Neural cell (in vitro differentiated cells): Measurements from ENCODE around the gene RAMP2. TPM values are rescaled to one million over a fixed set of nuclear protein-coding genes. Genes with fewer than 3 reads are reported as not detected.

Experiments used
- H2AFZ ChIP-seq: fragments of 200-600, 300-800 bp; sonication (generic), shearing (Covaris generic); 2 replicates; pipeline ENCODE4 v1.6.0; 2014; ENCODE audit warnings: low read depth, mild to moderate bottlenecking, antibody characterized with exemption, low read length, moderate library complexity
- H3F3A ChIP-seq: fragments of 200-600 bp; shearing (Covaris generic); 2 replicates; pipeline ENCODE4 v1.6.1; 2016; ENCODE audit warnings: mild to moderate bottlenecking, moderate library complexity, mixed read lengths, antibody characterized with exemption, low read length; ENCODE audit not compliant: insufficient read depth, poor library complexity, severe bottlenecking
- H3K27ac ChIP-seq: fragments of 200-600, 300-800 bp; sonication (generic), shearing (Covaris generic); 2 replicates; pipeline ENCODE4 v1.5.1; 2014; ENCODE audit warnings: mild to moderate bottlenecking, low read length, moderate library complexity
- H3K27me3 ChIP-seq: fragments of 300-800, 200-600 bp; sonication (generic), shearing (Covaris generic); 2 replicates; pipeline ENCODE4 v1.6.0; 2014; ENCODE audit warnings: mild to moderate bottlenecking, low read depth, low read length, moderate library complexity; ENCODE audit not compliant: insufficient read depth
- H3K36me3 ChIP-seq: fragments of 300-800, 200-600 bp; sonication (generic), shearing (Covaris generic); 2 replicates; pipeline ENCODE4 v1.5.1; 2014; ENCODE audit warnings: mild to moderate bottlenecking, antibody characterized with exemption, low read length, moderate library complexity; ENCODE audit not compliant: insufficient read depth
- H3K4me2 ChIP-seq: fragments of 300-800, 200-600 bp; sonication (generic), shearing (Covaris generic); 2 replicates; pipeline ENCODE4 v1.6.0; 2014; ENCODE audit warnings: mild to moderate bottlenecking, low read length
- H3K4me3 ChIP-seq: fragments of 300-800, 200-600 bp; sonication (generic), shearing (Covaris generic); 2 replicates; pipeline ENCODE4 v1.5.1; 2014; ENCODE audit warnings: mild to moderate bottlenecking, low read length, moderate library complexity
- H3K79me2 ChIP-seq: fragments of 200-600 bp; shearing (Covaris generic); replicated peaks from 2 replicates; pipeline ENCODE4 v1.6.0; 2014; ENCODE audit warnings: mild to moderate bottlenecking, low read length, moderate library complexity; ENCODE audit not compliant: insufficient read depth
- H3K9ac ChIP-seq: fragments of 300-800, 200-600 bp; sonication (generic), shearing (Covaris generic); 2 replicates; pipeline ENCODE4 v1.6.1; 2016; ENCODE audit warnings: mild to moderate bottlenecking, low read length, mixed read lengths
- H3K9me2 ChIP-seq: fragments of 200-600 bp; shearing (Covaris generic); 2 replicates; pipeline ENCODE4 v1.6.1; 2016; ENCODE audit warnings: mild to moderate bottlenecking, low read length, mixed read lengths; ENCODE audit not compliant: insufficient read depth
- H3K9me3 ChIP-seq: fragments of 200-600, 300-800 bp; sonication (generic), shearing (Covaris generic); 2 replicates; pipeline ENCODE4 v1.6.1; 2016; ENCODE audit warnings: mild to moderate bottlenecking, mixed run types, low read length, moderate library complexity, mixed read lengths
- H4K20me1 ChIP-seq: fragments of 200-600 bp; shearing (Covaris generic); 2 replicates; pipeline ENCODE4 v1.6.1; 2016; ENCODE audit warnings: mild to moderate bottlenecking, mixed run types; ENCODE audit not compliant: insufficient read depth
- CTCF ChIP-seq: fragments of 450-650 bp; IDR thresholded peaks from 2 replicates; pipeline ENCODE4 v1.5.1; 2014; ENCODE audit warnings: antibody characterized with exemption, mild to moderate bottlenecking, moderate library complexity; ENCODE audit not compliant: poor library complexity, severe bottlenecking
- EP300 ChIP-seq: fragments of 450-650 bp; conservative IDR thresholded peaks from 2 replicates; pipeline ENCODE4 v1.6.1; 2014; ENCODE audit warnings: antibody characterized with exemption, mild to moderate bottlenecking, moderate library complexity; ENCODE audit not compliant: poor library complexity, severe bottlenecking
- EZH2 ChIP-seq: fragments of 200-600, 300-800 bp; shearing (Covaris generic), sonication (generic); IDR thresholded peaks from 2 replicates; pipeline ENCODE4 v1.6.1; 2014; ENCODE audit warnings: antibody characterized with exemption, low read length, borderline replicate concordance, mild to moderate bottlenecking; ENCODE audit not compliant: insufficient read depth, poor library complexity, severe bottlenecking
- MXI1 ChIP-seq: fragments of 450-650 bp; conservative IDR thresholded peaks from 2 replicates; pipeline ENCODE4 v1.6.1; 2014; ENCODE audit warnings: antibody characterized with exemption, mild to moderate bottlenecking; ENCODE audit not compliant: poor library complexity, severe bottlenecking
- POLR2AphosphoS5 ChIP-seq: IDR thresholded peaks from 2 replicates; pipeline ENCODE4 v1.6.1; 2012
- RAD21 ChIP-seq: fragments of 450-650 bp; conservative IDR thresholded peaks from 2 replicates; pipeline ENCODE4 v1.6.1; 2014; ENCODE audit warnings: antibody characterized with exemption, mild to moderate bottlenecking, moderate library complexity
- REST ChIP-seq: IDR thresholded peaks from 2 replicates; pipeline ENCODE4 v1.6.1; 2012; ENCODE audit warnings: borderline replicate concordance
- SMC3 ChIP-seq: fragments of 450-650 bp; conservative IDR thresholded peaks from 2 replicates; pipeline ENCODE4 v1.6.1; 2014; ENCODE audit warnings: antibody characterized with exemption, mild to moderate bottlenecking, moderate library complexity; ENCODE audit not compliant: poor library complexity
- TAF1 ChIP-seq: IDR thresholded peaks from 2 replicates; pipeline ENCODE4 v1.6.1; 2012; ENCODE audit warnings: low read depth
- polyA plus RNA-seq: library from polyadenylated mRNA; depleted of rRNA; stranded (reverse); fragments of >200 nt; gene quantifications from 2 replicates; pipeline ENCODE4 v1.2.3, GENCODE V29; 2014

The RAMP2 gene
- polyA plus RNA-seq, 1 donor from 2014 or later, result 2.1 TPM

GRCh38 chr17:42791948-42792347, 30.9 kb downstream of the RAMP2 start:
- no peaks in the 10 kb centered on the region for H3K79me2 ChIP-seq
- H3K4me3 ChIP-seq, result no peak overlapping the region
- no peak overlapping the region for H3K4me2 ChIP-seq
- no peak overlapping the region for H3K9ac ChIP-seq
- H3F3A ChIP-seq, result no peaks in the 10 kb centered on the region
- no peaks in the 10 kb centered on the region for H3K9me2 ChIP-seq
- no peak overlapping the region for H2AFZ ChIP-seq
- no peaks in the 10 kb centered on the region for H3K36me3 ChIP-seq
- H3K27me3 ChIP-seq, result no peaks in the 10 kb centered on the region
- H3K9me3 ChIP-seq, result no peaks in the 10 kb centered on the region
- no peak overlapping the region for H3K27ac ChIP-seq
- no peaks in the 10 kb centered on the region for H4K20me1 ChIP-seq
- TF ChIP-seq EZH2 (no peak), RAD21 (no peak), TAF1 (no peak), SMC3 (no peak), EP300 (no peak)

- Histone ChIP-seq H3K36me3 (no peaks in the 10 kb centered on the region), H3K9me3 (no peaks in the 10 kb centered on the region), H3K4me3 (no peak overlapping the region), H3K9ac (no peak overlapping the region), H3K4me2 (no peak overlapping the region), H3K27ac (no peak overlapping the region), H4K20me1 (no peaks in the 10 kb centered on the region), H3K79me2 (peaks cover 4% of the 10 kb centered on the region), H3K27me3 (no peaks in the 10 kb centered on the region), H2AFZ (no peak overlapping the region), H3F3A (no peaks in the 10 kb centered on the region), H3K9me2 (no peaks in the 10 kb centered on the region)
- TF ChIP-seq EP300 (no peak), REST (no peak), RAD21 (no peak), SMC3 (no peak), TAF1 (no peak), EZH2 (no peak), MXI1 (no peak), POLR2AphosphoS5 (no peak), CTCF (no peak)
Measured at GRCh38 chr17:42792545-42792944, 31.5 kb downstream of the RAMP2 start.

GRCh38 chr17:42795061-42795460, 34.0 kb downstream of the RAMP2 start:
- TF ChIP-seq MXI1, result no peak
- no peak for TF ChIP-seq EP300
- no peak for TF ChIP-seq RAD21
- TF ChIP-seq SMC3, result no peak
- no peak for TF ChIP-seq POLR2AphosphoS5
- TF ChIP-seq EZH2, result no peak
- no peak for TF ChIP-seq CTCF
- TF ChIP-seq TAF1, result no peak
- TF ChIP-seq REST, result no peak

More at GRCh38 chr17:42795061-42795460, 34.0 kb downstream of the RAMP2 start:
- no peaks in the 10 kb centered on the region for H3K27me3 ChIP-seq
- no peaks in the 10 kb centered on the region for H3K36me3 ChIP-seq
- H3K9me2 ChIP-seq, result no peaks in the 10 kb centered on the region
- peaks cover 14% of the 10 kb centered on the region for H3K79me2 ChIP-seq
- H3K4me2 ChIP-seq, result no peak overlapping the region
- no peak overlapping the region for H3K27ac ChIP-seq
- H3K9me3 ChIP-seq, result no peaks in the 10 kb centered on the region
- no peak overlapping the region for H3K9ac ChIP-seq
- no peak overlapping the region for H2AFZ ChIP-seq
- H3F3A ChIP-seq, result no peaks in the 10 kb centered on the region
- H4K20me1 ChIP-seq, result no peaks in the 10 kb centered on the region
- no peak overlapping the region for H3K4me3 ChIP-seq
